Measurements from ENCODE around the gene APOA4. TPM values are rescaled to one million over a fixed set of nuclear protein-coding genes. Genes with fewer than 3 reads are reported as not detected.

APOA4 gene
- total RNA-seq: not detected

GRCh38 chr11:116823031-116823843 is at the start of gene APOA4:
APOA4 (minus strand) TSS chr11:116823304; CDS start chr11:116823191, 113 bp downstream.

GRCh38 chr11:116837231-116838091 is 14.4 kb upstream of the APOA4 start, which contains the start of gene APOA1:
APOA1 (minus strand) TSS chr11:116837622; CDS start chr11:116837387, 235 bp downstream.

DNA sequence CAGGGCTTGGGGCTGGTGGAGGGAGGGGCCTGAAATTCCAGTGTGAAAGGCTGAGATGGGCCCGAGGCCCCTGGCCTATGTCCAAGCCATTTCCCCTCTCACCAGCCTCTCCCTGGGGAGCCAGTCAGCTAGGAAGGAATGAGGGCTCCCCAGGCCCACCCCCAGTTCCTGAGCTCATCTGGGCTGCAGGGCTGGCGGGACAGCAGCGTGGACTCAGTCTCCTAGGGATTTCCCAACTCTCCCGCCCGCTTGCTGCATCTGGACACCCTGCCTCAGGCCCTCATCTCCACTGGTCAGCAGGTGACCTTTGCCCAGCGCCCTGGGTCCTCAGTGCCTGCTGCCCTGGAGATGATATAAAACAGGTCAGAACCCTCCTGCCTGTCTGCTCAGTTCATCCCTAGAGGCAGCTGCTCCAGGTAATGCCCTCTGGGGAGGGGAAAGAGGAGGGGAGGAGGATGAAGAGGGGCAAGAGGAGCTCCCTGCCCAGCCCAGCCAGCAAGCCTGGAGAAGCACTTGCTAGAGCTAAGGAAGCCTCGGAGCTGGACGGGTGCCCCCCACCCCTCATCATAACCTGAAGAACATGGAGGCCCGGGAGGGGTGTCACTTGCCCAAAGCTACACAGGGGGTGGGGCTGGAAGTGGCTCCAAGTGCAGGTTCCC is 6.5 kb upstream of the APOA4 start, which contains the start of gene APOC3:
Gene APOC3, plus strand, starts transcription at position 383 of the 659 bp plus-strand sequence. CDS start 676 bp downstream, outside the sequence.

GRCh38 chr11:116791813-116792143 is 31.3 kb downstream of the APOA4 start, which contains the start of gene APOA5:
APOA5 (minus strand) TSS chr11:116791879; CDS start chr11:116791860, 19 bp downstream.

GRCh38 chr11:116787786-116788486 is 35.2 kb downstream of the APOA4 start, which contains the start of gene ZPR1:
ZPR1 (minus strand) TSS chr11:116788023; CDS start chr11:116787990, 33 bp downstream.

DNA sequence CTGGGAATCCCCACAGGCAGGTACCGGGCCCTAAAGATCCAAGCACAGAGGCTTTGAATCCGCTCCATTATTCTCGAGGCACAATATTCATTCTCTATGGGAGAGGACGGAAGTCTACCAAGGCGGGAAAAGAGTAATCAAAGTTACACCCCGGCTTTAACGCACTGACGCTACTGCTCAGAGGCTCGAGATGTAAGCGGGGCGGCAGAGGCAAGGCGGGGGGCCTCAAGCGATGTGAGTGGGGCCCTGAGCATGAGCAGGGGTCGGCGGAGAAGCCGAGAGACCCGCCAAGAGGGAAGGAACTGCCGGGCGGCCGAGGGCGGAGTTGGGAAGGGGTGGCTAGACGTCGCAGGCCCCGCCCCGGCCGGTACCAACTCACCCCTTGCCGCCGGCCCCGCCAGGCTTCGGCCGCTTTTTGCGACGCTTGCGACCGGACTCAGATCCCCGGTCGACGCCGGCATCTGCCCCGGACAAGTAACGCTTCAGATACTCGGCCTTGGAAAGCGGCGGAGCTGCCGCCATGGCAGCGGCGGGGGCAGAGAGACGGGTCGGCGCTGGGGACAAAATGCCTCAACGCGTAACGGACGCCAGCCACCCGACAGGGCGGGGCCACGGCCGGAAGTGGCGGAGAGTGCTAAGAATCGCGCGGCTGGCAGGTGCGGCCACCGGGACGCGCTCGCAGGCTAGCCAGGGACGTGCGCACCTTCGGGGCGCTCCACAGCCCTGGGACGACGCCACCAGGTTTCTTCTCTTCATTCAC is 50.5 kb downstream of the APOA4 start, which contains the start of gene BUD13:
Gene BUD13, minus strand, starts transcription at position 545 of the 760 bp plus-strand sequence. Its CDS starts 23 bp downstream, at position 522.

Other genes starting within 250 kb of the APOA4 start
- 12.8 TPM for gene BUD13, start 50.3 kb downstream of the APOA4 start, total RNA-seq
- 45.1 TPM for gene ZPR1, start 35.3 kb downstream of the APOA4 start, total RNA-seq
- not detected for gene APOA5, start 31.4 kb downstream of the APOA4 start, total RNA-seq
- gene APOC3, start 6.6 kb upstream of the APOA4 start, total RNA-seq: not detected
- 0.63 TPM for gene APOA1, start 14.3 kb upstream of the APOA4 start, total RNA-seq